ENCODE data around the gene RETREG3.
"Not testable (repeated sequence)": the region's sequence is repeated elsewhere in the genome, so short reads cannot be mapped to it uniquely, and the experiment has no call there.

DNA sequence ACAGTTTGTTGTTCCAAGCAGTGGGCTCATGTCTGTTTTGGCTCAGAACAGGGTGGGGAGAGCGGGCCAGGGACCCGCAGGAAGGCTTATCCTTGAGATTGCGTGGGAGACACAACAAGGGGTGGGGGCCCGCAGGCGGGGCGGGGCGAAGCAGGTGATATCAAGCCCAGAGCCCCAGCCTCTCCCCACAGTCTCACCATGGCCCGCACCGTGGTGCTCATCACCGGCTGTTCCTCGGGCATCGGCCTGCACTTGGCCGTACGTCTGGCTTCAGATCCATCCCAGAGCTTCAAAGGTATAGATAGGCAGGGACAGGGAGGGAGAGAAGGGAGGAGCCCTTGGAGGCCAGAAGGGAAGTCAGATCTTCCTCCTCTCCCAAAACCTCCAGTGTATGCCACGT lies 56.4 kb downstream of the RETREG3 start, which contains the start of gene HSD17B1:
- TF ChIP-seq, protein P1, sequence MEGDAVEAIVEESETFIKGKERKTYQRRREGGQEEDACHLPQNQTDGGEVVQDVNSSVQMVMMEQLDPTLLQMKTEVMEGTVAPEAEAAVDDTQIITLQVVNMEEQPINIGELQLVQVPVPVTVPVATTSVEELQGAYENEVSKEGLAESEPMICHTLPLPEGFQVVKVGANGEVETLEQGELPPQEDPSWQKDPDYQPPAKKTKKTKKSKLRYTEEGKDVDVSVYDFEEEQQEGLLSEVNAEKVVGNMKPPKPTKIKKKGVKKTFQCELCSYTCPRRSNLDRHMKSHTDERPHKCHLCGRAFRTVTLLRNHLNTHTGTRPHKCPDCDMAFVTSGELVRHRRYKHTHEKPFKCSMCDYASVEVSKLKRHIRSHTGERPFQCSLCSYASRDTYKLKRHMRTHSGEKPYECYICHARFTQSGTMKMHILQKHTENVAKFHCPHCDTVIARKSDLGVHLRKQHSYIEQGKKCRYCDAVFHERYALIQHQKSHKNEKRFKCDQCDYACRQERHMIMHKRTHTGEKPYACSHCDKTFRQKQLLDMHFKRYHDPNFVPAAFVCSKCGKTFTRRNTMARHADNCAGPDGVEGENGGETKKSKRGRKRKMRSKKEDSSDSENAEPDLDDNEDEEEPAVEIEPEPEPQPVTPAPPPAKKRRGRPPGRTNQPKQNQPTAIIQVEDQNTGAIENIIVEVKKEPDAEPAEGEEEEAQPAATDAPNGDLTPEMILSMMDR (IDR thresholded peaks at IDR 0.05 in 8 of 11, conservative IDR thresholded peaks at IDR 0.05 in 3 of 11), result not testable (repeated sequence)
- not testable (repeated sequence) for TF ChIP-seq POLR2A, POLR2AphosphoS5 (IDR thresholded peaks at IDR 0.05)
